ENCODE results near the gene AAGAB. TPM values are rescaled to one million over a fixed set of nuclear protein-coding genes. Genes with fewer than 3 reads are reported as not detected.
A peak's percentile ranks its signal among the peaks of the same experiment; 100 is the strongest.

AAGAB gene
- total RNA-seq, 2 experiments from 2014 or later, result 45.3 to 46.7 TPM

- CTCF ChIA-PET, result no interaction called here
- H3K9me3 Mint-ChIP-seq, result no peaks in the 10 kb centered on the region
- no peak overlapping the region for H3K4me3 Mint-ChIP-seq
- no peak for DNase-seq
- POLR2A ChIA-PET, result no interaction called here
- H3K36me3 Mint-ChIP-seq (ENCODE audit: low read depth), result peaks cover 40% of the 10 kb centered on the region
- no peaks in the 10 kb centered on the region for H3K27me3 Mint-ChIP-seq
- peaks cover 7% of the 10 kb centered on the region for H3K4me1 Mint-ChIP-seq
- H3K27ac Mint-ChIP-seq, result no peak overlapping the region
Measured at GRCh38 chr15:67216859-67217258, 37.6 kb downstream of the AAGAB start.

- no peaks in the 10 kb centered on the region for H3K9me3 Mint-ChIP-seq
- CTCF ChIA-PET, result no interaction called here
- H3K4me3 Mint-ChIP-seq, result no peak overlapping the region
- H3K4me1 Mint-ChIP-seq, result peaks cover 7% of the 10 kb centered on the region
- no peak overlapping the region for H3K27ac Mint-ChIP-seq
- peaks cover 34% of the 10 kb centered on the region for H3K36me3 Mint-ChIP-seq (ENCODE audit: low read depth)
- POLR2A ChIA-PET, result no interaction called here
- DNase-seq, result no peak
- H3K27me3 Mint-ChIP-seq, result no peaks in the 10 kb centered on the region
Measured at GRCh38 chr15:67215102-67215501, 39.4 kb downstream of the AAGAB start.

- no peak overlapping the region for H3K4me3 Mint-ChIP-seq
- H3K27ac Mint-ChIP-seq, result no peak overlapping the region
- H3K9me3 Mint-ChIP-seq, result no peaks in the 10 kb centered on the region
- ChIA-PET POLR2A (no interaction called here), CTCF (interaction anchor here (0.7 kb wide), 1 partner anchor 12 kb away, joined by 4 read pairs; no protein-coding TSS in a partner anchor)
- H3K36me3 Mint-ChIP-seq (ENCODE audit: low read depth), result peaks cover 29% of the 10 kb centered on the region
- no peak for DNase-seq
- H3K4me1 Mint-ChIP-seq, result no peaks in the 10 kb centered on the region
- no peaks in the 10 kb centered on the region for H3K27me3 Mint-ChIP-seq
Measured at GRCh38 chr15:67212684-67213367, 41.6 kb downstream of the AAGAB start.

GRCh38 chr15:67210555-67211168 lies 43.8 kb downstream of the AAGAB start:
- Mint-ChIP-seq H3K27ac (no peak overlapping the region), H3K9me3 (no peaks in the 10 kb centered on the region), H3K4me3 (no peak overlapping the region), H3K27me3 (no peaks in the 10 kb centered on the region), H3K4me1 (no peaks in the 10 kb centered on the region), H3K36me3 (ENCODE audit: low read depth) (peaks cover 35% of the 10 kb centered on the region)
- CTCF ChIA-PET, result interaction anchor here (0.8 kb wide), 1 partner anchor 33 kb away, joined by 3 read pairs; no protein-coding TSS in a partner anchor
- no peak for DNase-seq
- POLR2A ChIA-PET, result no interaction called here

GRCh38 chr15:67208396-67208795 lies 46.1 kb downstream of the AAGAB start:
- Mint-ChIP-seq H3K4me3 (no peak overlapping the region), H3K36me3 (ENCODE audit: low read depth) (peaks cover 45% of the 10 kb centered on the region), H3K4me1 (no peaks in the 10 kb centered on the region), H3K27ac (no peak overlapping the region), H3K27me3 (no peaks in the 10 kb centered on the region), H3K9me3 (no peaks in the 10 kb centered on the region)
- CTCF ChIA-PET, result interaction anchor here (1.1 to 1.4 kb wide), 2 partner anchors 11 to 262 kb away, joined by 3 read pairs; no protein-coding TSS in a partner anchor
- POLR2A ChIA-PET, result interaction anchor here (0.5 kb wide), 1 partner anchor 258 kb away, joined by 3 read pairs; no protein-coding TSS in a partner anchor
- DNase-seq, result no peak

GRCh38 chr15:67207555-67208207 lies 46.8 kb downstream of the AAGAB start:
- ChIA-PET CTCF (no interaction called here), POLR2A (interaction anchor here (0.5 kb wide), 2 partner anchors 193 to 258 kb away, joined by 3 read pairs; no protein-coding TSS in a partner anchor)
- H3K27ac Mint-ChIP-seq, result no peak overlapping the region
- H3K9me3 Mint-ChIP-seq, result no peaks in the 10 kb centered on the region
- DNase-seq, result no peak
- no peak overlapping the region for H3K4me3 Mint-ChIP-seq
- H3K36me3 Mint-ChIP-seq (ENCODE audit: low read depth), result peaks cover 50% of the 10 kb centered on the region
- H3K27me3 Mint-ChIP-seq, result no peaks in the 10 kb centered on the region
- H3K4me1 Mint-ChIP-seq, result no peaks in the 10 kb centered on the region

- peaks cover 11% of the 10 kb centered on the region for H3K4me1 Mint-ChIP-seq
- H3K9me3 Mint-ChIP-seq, result no peaks in the 10 kb centered on the region
- no peak for DNase-seq
- ChIA-PET POLR2A (no interaction called here), CTCF (interaction anchor here (1.3 to 1.8 kb wide), 2 partner anchors 9 to 256 kb away, joined by 6 to 7 read pairs; no protein-coding TSS in a partner anchor)
- H3K36me3 Mint-ChIP-seq (ENCODE audit: low read depth), result peaks cover 64% of the 10 kb centered on the region
- no peak overlapping the region for H3K4me3 Mint-ChIP-seq
- H3K27ac Mint-ChIP-seq, result no peak overlapping the region
- no peaks in the 10 kb centered on the region for H3K27me3 Mint-ChIP-seq
Measured at GRCh38 chr15:67202991-67203390, 51.5 kb downstream of the AAGAB start.

GRCh38 chr15:67202091-67202490 lies 52.4 kb downstream of the AAGAB start:
- Mint-ChIP-seq H3K27me3 (no peaks in the 10 kb centered on the region), H3K36me3 (ENCODE audit: low read depth) (peaks cover 63% of the 10 kb centered on the region), H3K4me3 (no peak overlapping the region), H3K4me1 (peaks cover 18% of the 10 kb centered on the region), H3K9me3 (no peaks in the 10 kb centered on the region), H3K27ac (no peak overlapping the region)
- ChIA-PET CTCF (interaction anchor here (1.0 to 1.8 kb wide), 3 partner anchors 9 to 255 kb away, joined by 4 to 7 read pairs (median 6); no protein-coding TSS in a partner anchor), POLR2A (no interaction called here)
- DNase-seq, result no peak

- POLR2A ChIA-PET, result interaction anchor here (0.6 kb wide), 1 partner anchor 146 kb away, joined by 5 read pairs; no protein-coding TSS in a partner anchor
- H3K27me3 Mint-ChIP-seq, result no peaks in the 10 kb centered on the region
- CTCF ChIA-PET, result interaction anchor here (0.6 to 0.7 kb wide), 3 partner anchors 59 to 1440 kb away, joined by 3 to 4 read pairs (median 3); no protein-coding TSS in a partner anchor
- no peak overlapping the region for H3K4me3 Mint-ChIP-seq
- peaks cover 65% of the 10 kb centered on the region for H3K36me3 Mint-ChIP-seq (ENCODE audit: low read depth)
- peaks cover 20% of the 10 kb centered on the region for H3K4me1 Mint-ChIP-seq
- H3K9me3 Mint-ChIP-seq, result no peaks in the 10 kb centered on the region
- DNase-seq, result no peak
- no peak overlapping the region for H3K27ac Mint-ChIP-seq
Measured at GRCh38 chr15:67201136-67201535, 53.3 kb downstream of the AAGAB start.

GRCh38 chr15:67199881-67200763 lies 54.3 kb downstream of the AAGAB start:
- Mint-ChIP-seq H3K27me3 (no peaks in the 10 kb centered on the region), H3K36me3 (ENCODE audit: low read depth) (peaks cover 60% of the 10 kb centered on the region), H3K27ac (no peak overlapping the region), H3K4me1 (peaks cover 20% of the 10 kb centered on the region), H3K9me3 (no peaks in the 10 kb centered on the region), H3K4me3 (no peak overlapping the region)
- CTCF ChIA-PET, result interaction anchor here (0.7 to 1.1 kb wide), 3 partner anchors 12 to 1439 kb away, joined by 3 to 4 read pairs (median 3); no protein-coding TSS in a partner anchor
- DNase-seq, result no peak
- POLR2A ChIA-PET, result interaction anchor here (0.6 kb wide), 1 partner anchor 145 kb away, joined by 5 read pairs; no protein-coding TSS in a partner anchor

GRCh38 chr15:67199391-67199790 lies 55.1 kb downstream of the AAGAB start:
- Mint-ChIP-seq H3K9me3 (no peaks in the 10 kb centered on the region), H3K36me3 (ENCODE audit: low read depth) (peaks cover 56% of the 10 kb centered on the region), H3K27ac (no peak overlapping the region), H3K4me1 (peaks cover 20% of the 10 kb centered on the region), H3K4me3 (no peak overlapping the region), H3K27me3 (no peaks in the 10 kb centered on the region)
- ChIA-PET CTCF (interaction anchor here (1.1 kb wide), 1 partner anchor 11 kb away, joined by 3 read pairs; no protein-coding TSS in a partner anchor), POLR2A (no interaction called here)
- DNase-seq, result no peak

GRCh38 chr15:67198157-67198754 lies 56.2 kb downstream of the AAGAB start:
- CTCF ChIA-PET, result interaction anchor here (0.5 to 1.0 kb wide), 3 partner anchors 34 to 252 kb away, joined by 3 to 4 read pairs (median 3); no protein-coding TSS in a partner anchor
- DNase-seq, result no peak
- Mint-ChIP-seq H3K4me1 (peaks cover 20% of the 10 kb centered on the region), H3K27ac (peak overlapping the region; percentile 73), H3K9me3 (no peaks in the 10 kb centered on the region), H3K27me3 (no peaks in the 10 kb centered on the region), H3K4me3 (no peak overlapping the region), H3K36me3 (ENCODE audit: low read depth) (peaks cover 60% of the 10 kb centered on the region)
- POLR2A ChIA-PET, result no interaction called here

Data from activated CD4-positive, alpha-beta T cell treated with anti-CD3 and anti-CD28 coated beads, Interleukin-2, amount 10 ng/mL, durations not matched to agents 7 days and 5 days (primary cell).